Esophagus muscularis mucosa (tissue), 4 donors: ENCODE data around the gene MOG.

Experiments
- CTCF ChIP-seq, 3 experiments: fragments of 200-600 bp in 2 of 3; fragments of 450-650 bp in 1 of 3; sonication (generic) in 2 of 3; IDR thresholded peaks; one replicate each; pipeline ENCODE4 v1.5.1; 2017 to 2019; ENCODE audit warnings: antibody characterized with exemption in 3 of 3, mild to moderate bottlenecking in 2 of 3, moderate library complexity in 1 of 3
- EP300 ChIP-seq: sonication (generic); formaldehyde crosslinking; IDR thresholded peaks from one replicate; pipeline ENCODE4 v1.6.1; 2017; ENCODE audit warnings: antibody characterized with exemption
- POLR2A ChIP-seq: fragments of 450-650 bp; IDR thresholded peaks from one replicate; pipeline ENCODE4 v1.6.1; 2017; ENCODE audit warnings: antibody characterized with exemption, moderate library complexity, mild to moderate bottlenecking, low read depth
- POLR2AphosphoS5 ChIP-seq, 2 donors: sonication (generic); formaldehyde crosslinking; IDR thresholded peaks; one replicate each; pipeline ENCODE4 v1.6.1; 2017; ENCODE audit warnings: antibody characterized with exemption in 2 of 2

GRCh38 chr6:29666826-29667130 is 9.9 kb downstream of the MOG start:
- TF ChIP-seq CTCF (IDR thresholded peaks at IDR 0.05): no peak
- no peak for TF ChIP-seq POLR2AphosphoS5 (IDR thresholded peaks at IDR 0.05)
- no peak for TF ChIP-seq POLR2A
- TF ChIP-seq EP300: no peak
